NT2/D1 (cell line): ENCODE results near the gene TBATA.

Experiments used
- YY1 ChIP-seq: IDR thresholded peaks from 2 replicates; pipeline ENCODE4 v1.6.1; 2011; ENCODE audit not compliant: insufficient read length, insufficient read depth
- ZNF274 ChIP-seq: IDR thresholded peaks from 2 replicates; pipeline ENCODE4 v1.6.1; 2011; ENCODE audit warnings: mild to moderate bottlenecking, low read depth, low read length

DNA sequence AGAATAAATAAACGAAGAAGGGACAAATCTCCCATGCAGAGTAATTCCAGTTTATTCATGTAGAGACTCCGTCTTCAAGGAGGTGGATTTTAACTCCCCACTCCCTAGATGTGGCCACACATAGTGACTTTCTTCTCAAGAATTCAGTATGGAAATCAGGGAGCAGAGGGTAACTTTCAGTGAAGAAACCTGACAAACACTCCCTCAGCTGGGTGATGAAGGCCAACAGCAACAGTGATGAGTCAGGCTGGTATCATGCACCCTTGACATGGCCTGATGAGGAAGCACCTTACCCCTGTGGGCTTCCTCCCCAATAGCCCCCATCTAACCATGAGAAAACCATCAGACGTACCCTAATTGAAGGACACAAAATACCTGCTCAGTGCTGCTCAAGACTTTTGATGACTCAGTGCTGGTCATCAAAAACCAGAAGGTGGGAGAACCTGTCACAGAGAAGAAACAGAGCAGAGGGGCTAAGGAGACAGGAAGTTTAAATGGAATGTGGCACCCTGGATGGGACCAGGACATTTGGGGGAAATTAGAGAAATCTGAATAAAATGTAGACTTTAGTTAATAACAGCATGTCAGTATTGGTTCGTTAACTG lies 62.3 kb downstream of the TBATA start:
- TF ChIP-seq YY1 (no peak), ZNF274 (no peak)
